Trophoblast cell (in vitro differentiated cells and primary cell): Measurements from ENCODE around the gene RIPK1.

ENCODE experiments used
- DNase-seq, 2 donors: peaks; one replicate each; pipeline ENCODE4 v3.0.0-alpha.2; 2016
- H2AFZ ChIP-seq: 2 replicates; pipeline ENCODE4 v1.6.1; 2013; ENCODE audit warnings: low read length, moderate library complexity, mild to moderate bottlenecking; ENCODE audit not compliant: insufficient read depth, poor library complexity
- H2AK5ac ChIP-seq: 2 replicates; pipeline ENCODE4 v1.6.1; 2013; ENCODE audit warnings: mild to moderate bottlenecking, low read length
- H2BK120ac ChIP-seq: 2 replicates; pipeline ENCODE4 v1.6.1; 2013; ENCODE audit warnings: low read length, mild to moderate bottlenecking, moderate library complexity; ENCODE audit not compliant: insufficient read depth, poor library complexity
- H2BK12ac ChIP-seq: 2 replicates; pipeline ENCODE4 v1.6.1; 2013; ENCODE audit warnings: mild to moderate bottlenecking, low read length, moderate library complexity
- H2BK5ac ChIP-seq: 2 replicates; pipeline ENCODE4 v1.6.1; 2013; ENCODE audit warnings: low read length, low read depth, moderate library complexity, mild to moderate bottlenecking; ENCODE audit not compliant: poor library complexity
- H3K14ac ChIP-seq: 2 replicates; pipeline ENCODE4 v1.6.1; 2013; ENCODE audit warnings: mild to moderate bottlenecking, low read length
- H3K18ac ChIP-seq: 2 replicates; pipeline ENCODE4 v1.6.1; 2013; ENCODE audit warnings: mild to moderate bottlenecking, low read length
- H3K23ac ChIP-seq: 2 replicates; pipeline ENCODE4 v1.6.1; 2013; ENCODE audit warnings: low read length
- H3K27ac ChIP-seq: 2 replicates; pipeline ENCODE4 v1.5.1; 2013; ENCODE audit warnings: low read depth, mild to moderate bottlenecking, inconsistent platforms, low read length, moderate library complexity
- H3K27me3 ChIP-seq: 2 replicates; pipeline ENCODE4 v1.6.1; 2013; ENCODE audit warnings: inconsistent platforms, mild to moderate bottlenecking, low read length, moderate library complexity; ENCODE audit not compliant: insufficient read depth
- H3K36me3 ChIP-seq, 2 experiments: 1 replicate in 1 of 2; 2 replicates in 1 of 2; pipeline ENCODE4 v1.6.1; 2013; ENCODE audit warnings: low read length in 2 of 2, mild to moderate bottlenecking in 2 of 2, moderate library complexity in 1 of 2; ENCODE audit not compliant: insufficient read depth in 2 of 2, control insufficient read depth in 1 of 2
- H3K4ac ChIP-seq: 2 replicates; pipeline ENCODE4 v1.6.1; 2013; ENCODE audit warnings: low read depth, mild to moderate bottlenecking, low read length, moderate library complexity
- H3K4me1 ChIP-seq, 2 experiments: 1 replicate in 1 of 2; 2 replicates in 1 of 2; pipeline ENCODE4 v1.6.1; 2013; ENCODE audit warnings: low read length in 2 of 2, mild to moderate bottlenecking in 2 of 2, moderate library complexity in 1 of 2; ENCODE audit not compliant: insufficient read depth in 2 of 2, control insufficient read depth in 1 of 2
- H3K4me2 ChIP-seq: 2 replicates; pipeline ENCODE4 v1.6.1; 2013; ENCODE audit warnings: inconsistent platforms, mild to moderate bottlenecking, low read length, moderate library complexity
- H3K4me3 ChIP-seq: 2 replicates; pipeline ENCODE4 v1.5.1; 2013; ENCODE audit warnings: mild to moderate bottlenecking, low read depth, low read length, inconsistent platforms
- H3K79me1 ChIP-seq: one replicate; pipeline ENCODE4 v1.6.1; 2013; ENCODE audit warnings: low read length
- H3K79me2 ChIP-seq: 2 replicates; pipeline ENCODE4 v1.6.1; 2013; ENCODE audit warnings: low read length, mild to moderate bottlenecking; ENCODE audit not compliant: control insufficient read depth, insufficient read depth, poor library complexity
- H3K9ac ChIP-seq: 2 replicates; pipeline ENCODE4 v1.6.1; 2013; ENCODE audit warnings: mild to moderate bottlenecking, low read length
- H3K9me3 ChIP-seq: 2 replicates; pipeline ENCODE4 v1.6.1; 2013; ENCODE audit warnings: low read depth, mild to moderate bottlenecking, control low read depth, inconsistent platforms, low read length; ENCODE audit not compliant: insufficient read depth
- H4K12ac ChIP-seq: 2 replicates; pipeline ENCODE4 v1.6.1; 2013; ENCODE audit warnings: low read depth, mild to moderate bottlenecking, low read length, moderate library complexity
- H4K8ac ChIP-seq: 2 replicates; pipeline ENCODE4 v1.6.1; 2013; ENCODE audit warnings: low read depth, mild to moderate bottlenecking, low read length, moderate library complexity
- H4K91ac ChIP-seq: one replicate; pipeline ENCODE4 v1.6.1; 2013; ENCODE audit warnings: low read depth, mild to moderate bottlenecking, low read length, moderate library complexity
- WGBS: extraction: QIAGEN DNeasy Blood & Tissue Kit; methylation state at CpG from one replicate; pipeline ENCODE4 v1.1.7; 2013; ENCODE audit warnings: missing lambda C conversion rate; ENCODE audit not compliant: insufficient read length, insufficient coverage; ENCODE audit errors: extremely low coverage; 5-methylcytosine and 5-hydroxymethylcytosine counted together

The RIPK1 gene

DNA sequence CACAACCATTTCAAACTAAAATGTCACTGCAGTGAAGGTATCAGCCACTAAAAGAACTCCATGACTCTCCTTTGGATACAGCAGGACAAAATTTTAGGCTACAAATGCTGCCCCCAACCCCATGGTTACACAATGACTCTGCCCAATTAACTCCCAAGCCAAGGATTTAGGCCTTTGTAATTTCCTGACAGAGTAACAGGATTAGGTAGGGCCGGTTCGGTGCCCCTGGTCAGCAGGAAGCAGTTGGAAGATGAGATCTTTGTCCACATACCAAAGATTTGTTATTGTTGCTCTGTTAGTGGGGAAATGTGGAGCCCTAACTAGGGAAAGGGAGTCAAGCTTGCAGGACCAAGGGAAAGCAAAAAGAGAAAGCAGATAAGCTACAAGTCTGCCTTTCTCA is 26.7 kb upstream of the RIPK1 start:
- Histone ChIP-seq H3K18ac (no peak overlapping the region), H3K36me3 (no peaks in the 10 kb centered on the region), H4K91ac (no peak overlapping the region), H4K8ac (peak overlapping the region; percentile 42), H3K23ac (no peak overlapping the region), H2AFZ (no peak overlapping the region), H2BK5ac (no peak overlapping the region), H3K14ac (no peak overlapping the region), H3K4me3 (no peak overlapping the region), H2AK5ac (no peak overlapping the region), H3K4me2 (no peak overlapping the region), H4K12ac (no peak overlapping the region), H3K79me1 (no peaks in the 10 kb centered on the region), H3K27ac (no peak overlapping the region), H3K9me3 (no peaks in the 10 kb centered on the region), H2BK120ac (no peak overlapping the region), H3K4me1 (peaks cover 0 to 4% of the 10 kb centered on the region in 2 experiments), H2BK12ac (no peak overlapping the region), H3K4ac (no peak overlapping the region), H3K79me2 (no peaks in the 10 kb centered on the region), H3K9ac (no peak overlapping the region), H3K27me3 (no peaks in the 10 kb centered on the region)
- no CpG with 5 or more reads among the region's 2 CpGs for WGBS
- no peak for DNase-seq

DNA sequence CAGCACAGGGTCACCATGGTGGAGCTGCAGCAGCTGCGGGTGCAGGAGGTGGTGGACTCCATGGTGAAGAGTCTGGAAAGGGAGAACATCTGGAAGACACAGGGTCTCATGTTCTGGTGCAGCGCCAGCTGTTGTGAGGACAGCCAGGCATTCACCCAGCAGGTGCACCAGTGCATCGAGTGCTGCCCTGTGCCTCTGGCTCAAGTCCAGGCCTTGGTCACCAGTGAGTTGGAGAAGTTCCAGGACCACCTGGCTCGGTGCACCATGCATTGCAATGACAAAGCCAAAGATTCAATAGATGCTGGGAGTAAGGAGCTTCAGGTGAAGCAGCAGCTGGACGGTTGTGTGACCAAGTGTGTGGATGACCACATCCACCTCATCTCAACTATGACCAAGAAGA is 22.9 kb upstream of the RIPK1 start:
- no peak overlapping the region for H4K91ac ChIP-seq
- H3K4me1 ChIP-seq = peaks cover 0 to 4% of the 10 kb centered on the region in 2 experiments
- H4K12ac ChIP-seq = no peak overlapping the region
- H3K27ac ChIP-seq = no peak overlapping the region
- H3K4ac ChIP-seq = no peak overlapping the region
- no CpG with 5 or more reads among the region's 5 CpGs for WGBS
- no peaks in the 10 kb centered on the region for H3K79me2 ChIP-seq
- no peak overlapping the region for H2BK12ac ChIP-seq
- no peaks in the 10 kb centered on the region for H3K36me3 ChIP-seq
- no peaks in the 10 kb centered on the region for H3K27me3 ChIP-seq
- H4K8ac ChIP-seq = no peak overlapping the region
- no peak overlapping the region for H2AFZ ChIP-seq
- H3K14ac ChIP-seq = no peak overlapping the region
- H3K18ac ChIP-seq = no peak overlapping the region
- no peaks in the 10 kb centered on the region for H3K9me3 ChIP-seq
- no peak overlapping the region for H3K4me2 ChIP-seq
- H3K9ac ChIP-seq = no peak overlapping the region
- H2BK5ac ChIP-seq = no peak overlapping the region
- H2BK120ac ChIP-seq = no peak overlapping the region
- no peak overlapping the region for H2AK5ac ChIP-seq
- H3K79me1 ChIP-seq = no peaks in the 10 kb centered on the region
- no peak overlapping the region for H3K23ac ChIP-seq
- no peak overlapping the region for H3K4me3 ChIP-seq
- no peak for DNase-seq

DNA sequence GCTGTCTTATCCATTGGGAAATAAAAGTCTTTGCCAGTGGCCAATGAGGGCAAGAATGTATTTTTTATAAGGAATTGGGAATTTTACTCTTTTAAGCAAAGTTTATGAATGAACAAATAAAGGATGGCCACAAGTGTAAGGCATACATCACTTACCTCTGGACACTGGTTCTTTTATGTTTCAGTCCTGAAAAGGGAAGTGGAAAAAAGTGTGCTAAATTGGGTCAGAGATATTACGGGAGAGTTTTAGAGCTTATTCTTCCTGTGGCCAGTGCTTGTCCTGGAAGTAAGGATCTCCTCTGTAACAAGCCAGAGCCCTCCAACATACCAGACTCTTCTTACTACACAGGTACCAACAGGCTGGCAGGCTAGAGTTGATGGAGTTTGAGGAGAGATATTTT is 22.5 kb upstream of the RIPK1 start:
- Histone ChIP-seq H3K79me2 (no peaks in the 10 kb centered on the region), H2BK120ac (no peak overlapping the region), H3K36me3 (no peaks in the 10 kb centered on the region), H3K27ac (no peak overlapping the region), H3K14ac (no peak overlapping the region), H3K9me3 (no peaks in the 10 kb centered on the region), H4K8ac (no peak overlapping the region), H2AFZ (no peak overlapping the region), H2BK12ac (no peak overlapping the region), H3K18ac (no peak overlapping the region), H3K23ac (no peak overlapping the region), H2BK5ac (no peak overlapping the region), H4K91ac (no peak overlapping the region), H3K27me3 (no peaks in the 10 kb centered on the region), H3K4me3 (no peak overlapping the region), H3K4ac (no peak overlapping the region), H4K12ac (no peak overlapping the region), H3K4me2 (no peak overlapping the region), H3K79me1 (no peaks in the 10 kb centered on the region), H2AK5ac (no peak overlapping the region), H3K9ac (no peak overlapping the region), H3K4me1 (peaks cover 0 to 4% of the 10 kb centered on the region in 2 experiments)
- no CpG with 5 or more reads among the region's 1 CpG for WGBS
- no peak for DNase-seq

DNA sequence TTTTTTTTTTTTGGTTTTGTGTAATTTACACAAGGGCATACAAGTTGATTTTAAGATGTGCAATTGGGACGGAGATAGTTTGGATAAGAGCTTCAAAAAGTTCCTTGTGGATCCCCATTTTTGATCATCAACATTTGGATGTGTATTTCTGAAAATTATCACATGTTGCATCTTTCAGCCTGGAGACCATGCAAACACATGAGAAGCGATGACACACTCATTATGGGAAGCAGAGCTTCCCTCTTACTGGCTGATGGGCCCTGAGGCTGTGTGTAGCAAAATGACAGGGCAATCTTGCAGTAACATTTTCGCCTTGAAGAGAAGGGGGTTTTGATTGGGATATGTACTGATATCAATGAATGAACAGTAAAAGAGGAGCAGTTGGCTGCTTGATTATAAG is 22.0 kb upstream of the RIPK1 start:
- Histone ChIP-seq H3K9ac (no peak overlapping the region), H3K9me3 (no peaks in the 10 kb centered on the region), H2AK5ac (no peak overlapping the region), H2AFZ (no peak overlapping the region), H3K14ac (no peak overlapping the region), H3K4me2 (no peak overlapping the region), H4K12ac (no peak overlapping the region), H3K79me2 (no peaks in the 10 kb centered on the region), H2BK120ac (no peak overlapping the region), H3K18ac (no peak overlapping the region), H2BK12ac (no peak overlapping the region), H3K4me3 (no peak overlapping the region), H4K91ac (no peak overlapping the region), H3K4ac (no peak overlapping the region), H4K8ac (no peak overlapping the region), H3K79me1 (no peaks in the 10 kb centered on the region), H3K23ac (no peak overlapping the region), H3K36me3 (no peaks in the 10 kb centered on the region), H3K27me3 (no peaks in the 10 kb centered on the region), H3K4me1 (peaks cover 0 to 4% of the 10 kb centered on the region in 2 experiments), H3K27ac (no peak overlapping the region), H2BK5ac (no peak overlapping the region)
- WGBS = no CpG with 5 or more reads among the region's 3 CpGs
- DNase-seq = peak in 1 of 2 donors; percentile 23
